IPS DF 6.9 (cell line): ENCODE results near the gene TENT5C.

Source experiments
- DNase-seq: peaks from one replicate; pipeline ENCODE4 v3.0.0-alpha.2; 2013; ENCODE audit warnings: low read depth, low spot score
- H3K27ac ChIP-seq: one replicate; pipeline ENCODE4 v1.5.1; 2013; ENCODE audit warnings: low read length, control low read depth
- H3K27me3 ChIP-seq: 2 replicates; pipeline ENCODE4 v1.6.1; 2013; ENCODE audit warnings: mild to moderate bottlenecking, low read length; ENCODE audit not compliant: control insufficient read depth, insufficient read depth
- H3K36me3 ChIP-seq: 2 replicates; pipeline ENCODE4 v1.6.1; 2013; ENCODE audit warnings: low read length; ENCODE audit not compliant: control insufficient read depth, insufficient read depth
- H3K4me1 ChIP-seq: 2 replicates; pipeline ENCODE4 v1.6.1; 2013; ENCODE audit warnings: low read length; ENCODE audit not compliant: control insufficient read depth, insufficient read depth
- H3K4me3 ChIP-seq: 2 replicates; pipeline ENCODE4 v1.5.1; 2013; ENCODE audit warnings: mild to moderate bottlenecking, low read length
- H3K9me3 ChIP-seq: 2 replicates; pipeline ENCODE4 v1.6.1; 2013; ENCODE audit warnings: low read length, inconsistent platforms; ENCODE audit not compliant: control insufficient read depth, insufficient read depth
- WGBS: extraction: QIAGEN DNeasy Blood & Tissue Kit; methylation state at CpG from one replicate; pipeline ENCODE4 v1.1.7; 2013; ENCODE audit warnings: mixed read lengths, missing lambda C conversion rate; ENCODE audit not compliant: insufficient read length, insufficient coverage; 5-methylcytosine and 5-hydroxymethylcytosine counted together

Gene TENT5C

DNA sequence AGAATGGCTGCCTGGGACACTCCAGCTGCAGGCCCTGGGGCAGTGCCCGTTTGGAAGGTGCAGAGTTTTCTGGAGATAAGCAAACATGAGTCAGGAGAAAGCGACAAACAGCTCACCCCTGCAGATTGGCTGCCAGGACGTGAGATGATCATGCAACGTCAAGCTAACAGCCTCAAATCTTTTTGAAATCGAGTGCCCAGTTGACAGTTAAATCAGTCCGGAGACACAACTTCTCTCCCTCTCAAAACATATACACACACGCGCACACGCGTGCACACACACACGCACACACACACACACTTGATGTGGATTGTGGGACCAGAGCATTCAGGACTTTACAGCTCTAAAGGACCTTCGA is 49.4 kb downstream of the TENT5C start:
- Histone ChIP-seq H3K36me3 (no peaks in the 10 kb centered on the region), H3K27me3 (no peaks in the 10 kb centered on the region), H3K9me3 (no peaks in the 10 kb centered on the region), H3K4me1 (no peaks in the 10 kb centered on the region), H3K27ac (no peak overlapping the region), H3K4me3 (no peak overlapping the region)
- DNase-seq = no peak
- WGBS = no CpG with 5 or more reads among the region's 12 CpGs

DNA sequence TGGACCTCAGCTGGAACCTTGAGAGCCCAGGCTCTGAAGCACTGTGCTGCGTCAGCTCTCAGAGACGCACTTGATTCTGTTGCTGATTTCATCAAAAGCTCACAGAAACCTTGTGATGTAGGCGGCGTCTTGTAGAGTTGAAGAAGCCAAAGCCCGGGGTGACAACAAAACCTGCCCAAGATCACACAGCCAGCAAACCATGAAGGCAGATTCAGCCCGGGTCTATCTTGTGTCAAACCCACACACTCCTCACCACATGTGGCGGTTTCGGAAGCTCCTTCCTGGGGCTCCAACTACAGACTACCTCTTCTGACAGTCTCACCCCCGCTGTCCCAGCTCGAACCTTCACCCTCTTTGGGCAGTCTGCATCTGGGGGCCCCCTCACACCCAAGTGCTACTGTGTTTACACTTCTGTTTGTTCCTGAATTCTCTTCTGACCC is 50.4 kb downstream of the TENT5C start:
- no peak for DNase-seq
- no peaks in the 10 kb centered on the region for H3K9me3 ChIP-seq
- H3K4me1 ChIP-seq = no peaks in the 10 kb centered on the region

DNA sequence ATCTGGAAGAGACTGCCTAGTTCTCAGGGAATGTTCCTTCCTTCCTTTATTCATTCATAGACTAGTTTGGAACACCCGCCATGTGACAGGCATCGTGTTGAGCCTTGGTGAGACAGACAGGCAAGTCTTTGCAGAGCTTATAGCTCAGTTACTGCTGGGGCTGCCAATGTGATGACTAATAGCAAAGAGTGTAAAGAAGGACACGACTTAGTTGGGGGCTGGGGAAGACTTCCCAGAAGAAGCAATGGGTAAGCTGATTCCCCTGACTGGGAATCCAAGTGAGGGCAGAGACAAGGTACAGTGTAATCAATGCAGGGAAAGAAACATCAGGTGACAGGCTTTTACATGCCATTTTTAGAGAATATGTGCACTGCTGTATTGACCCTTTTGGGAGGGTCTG is 51.2 kb downstream of the TENT5C start:
- Histone ChIP-seq H3K36me3 (no peaks in the 10 kb centered on the region), H3K4me3 (no peak overlapping the region), H3K9me3 (no peaks in the 10 kb centered on the region), H3K4me1 (no peaks in the 10 kb centered on the region), H3K27me3 (no peaks in the 10 kb centered on the region), H3K27ac (no peak overlapping the region)
- no peak for DNase-seq
- WGBS = no CpG with 5 or more reads among the region's 3 CpGs

More for the DNA sequence above, 50.4 kb downstream of the TENT5C start:
- Histone ChIP-seq H3K4me3 (no peak overlapping the region), H3K27me3 (no peaks in the 10 kb centered on the region), H3K36me3 (no peaks in the 10 kb centered on the region), H3K27ac (no peak overlapping the region)
- WGBS = no CpG with 5 or more reads among the region's 10 CpGs

DNA sequence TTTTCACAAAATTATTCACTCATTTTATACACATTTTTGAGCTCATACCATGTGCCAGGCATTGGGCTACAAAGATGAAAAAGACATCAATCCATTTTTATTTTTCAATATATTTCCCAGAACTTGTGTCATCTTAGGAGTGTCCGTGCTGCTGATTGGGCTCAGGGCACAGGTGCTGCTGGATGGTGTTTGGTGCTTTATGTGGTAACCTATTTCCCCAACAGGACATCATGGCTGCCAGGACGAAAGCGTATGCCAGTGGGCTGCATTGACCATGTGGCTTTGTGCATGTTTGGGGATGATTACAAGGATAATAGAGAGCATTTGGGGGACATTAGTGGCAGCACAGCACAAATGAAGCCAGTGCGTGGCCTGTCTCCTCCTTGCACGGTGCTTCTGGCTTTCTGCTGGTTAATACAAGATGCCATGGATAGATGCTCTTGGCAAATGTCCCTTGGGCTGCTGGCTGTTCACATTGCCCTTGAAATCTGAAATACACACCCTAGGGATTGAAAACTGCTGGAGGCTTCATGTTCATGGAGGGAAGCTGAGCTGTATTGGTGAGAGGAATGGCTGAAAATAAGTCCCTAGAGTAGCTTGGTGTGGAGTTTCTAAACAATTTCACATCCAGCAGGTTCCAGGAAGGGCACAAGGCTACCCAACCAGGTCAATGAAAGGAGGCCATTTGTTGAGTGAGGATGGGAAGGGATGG is 52.3 kb downstream of the TENT5C start:
- no peaks in the 10 kb centered on the region for H3K27me3 ChIP-seq
- H3K9me3 ChIP-seq = no peaks in the 10 kb centered on the region
- H3K4me3 ChIP-seq = no peak overlapping the region
- H3K27ac ChIP-seq = no peak overlapping the region
- H3K36me3 ChIP-seq = no peaks in the 10 kb centered on the region
- H3K4me1 ChIP-seq = peaks cover 2% of the 10 kb centered on the region; the same call in 1 of the 2 replicates
- DNase-seq = no peak
- WGBS = no CpG with 5 or more reads among the region's 5 CpGs

DNA sequence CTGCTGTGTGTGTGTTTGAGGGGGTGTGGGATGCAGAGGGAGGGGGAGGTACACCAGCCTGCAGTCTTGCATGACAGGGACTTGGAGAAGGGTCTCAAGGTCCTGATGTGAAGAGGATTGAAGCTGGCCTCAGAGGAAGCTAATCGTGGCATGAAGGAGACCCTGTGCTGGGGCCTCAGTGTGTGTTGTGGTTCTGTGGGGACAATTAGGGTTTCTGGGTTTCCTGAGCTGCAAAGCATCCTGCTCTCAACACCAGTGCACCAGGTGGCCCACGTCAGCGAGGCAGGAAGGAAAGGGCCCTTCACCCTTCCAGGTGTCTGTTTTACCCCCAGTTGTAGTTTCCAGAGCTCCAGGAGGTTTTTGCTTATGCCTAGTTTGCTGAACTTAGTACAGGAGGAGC is 52.8 kb downstream of the TENT5C start:
- no CpG with 5 or more reads among the region's 3 CpGs for WGBS
- no peaks in the 10 kb centered on the region for H3K9me3 ChIP-seq
- no peak overlapping the region for H3K27ac ChIP-seq
- DNase-seq = no peak
- no peak overlapping the region for H3K4me3 ChIP-seq
- H3K4me1 ChIP-seq = peaks cover 2% of the 10 kb centered on the region; the same call in 1 of the 2 replicates
- H3K27me3 ChIP-seq = no peaks in the 10 kb centered on the region
- H3K36me3 ChIP-seq = no peaks in the 10 kb centered on the region

DNA sequence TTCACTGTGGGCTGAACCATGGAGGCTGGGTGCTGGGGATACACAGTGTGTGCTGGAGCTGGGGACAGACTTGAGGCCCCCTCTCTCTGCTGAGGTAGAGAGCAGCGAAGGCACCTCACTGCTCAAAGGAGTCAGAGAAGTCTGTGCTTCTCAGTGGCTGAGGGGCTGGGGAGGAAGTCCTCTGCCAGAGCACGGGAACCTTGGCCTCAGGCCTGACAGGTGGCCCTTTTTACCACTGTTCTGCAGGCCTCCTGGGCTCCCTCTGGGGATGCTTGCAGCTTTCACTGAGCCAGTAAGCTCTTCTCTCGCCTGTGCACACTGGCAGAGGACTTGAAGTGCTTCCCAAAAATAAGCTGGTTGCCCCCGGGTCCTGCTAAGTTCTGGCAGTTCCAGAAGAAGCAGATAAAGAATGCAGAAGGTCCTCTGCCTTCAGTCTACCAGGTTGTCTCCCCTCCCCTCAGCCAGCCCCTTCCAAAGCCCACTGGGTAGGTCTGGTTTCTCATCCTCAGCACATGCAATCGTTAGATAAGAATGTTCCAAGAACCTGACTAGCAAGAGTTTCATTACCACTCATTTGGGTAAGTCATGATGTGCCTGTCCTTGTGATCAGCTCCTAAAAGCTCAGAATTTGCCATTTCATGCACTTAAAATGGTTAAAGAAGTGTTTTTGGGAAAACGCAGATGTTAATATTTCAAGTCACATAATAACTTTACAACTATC is 53.9 kb downstream of the TENT5C start:
- no peak overlapping the region for H3K4me3 ChIP-seq
- no peaks in the 10 kb centered on the region for H3K27me3 ChIP-seq
- no peaks in the 10 kb centered on the region for H3K36me3 ChIP-seq
- no CpG with 5 or more reads among the region's 6 CpGs for WGBS
- no peak overlapping the region for H3K27ac ChIP-seq
- no peak for DNase-seq
- no peaks in the 10 kb centered on the region for H3K9me3 ChIP-seq
- H3K4me1 ChIP-seq = peaks cover 2% of the 10 kb centered on the region; the same call in 1 of the 2 replicates

DNA sequence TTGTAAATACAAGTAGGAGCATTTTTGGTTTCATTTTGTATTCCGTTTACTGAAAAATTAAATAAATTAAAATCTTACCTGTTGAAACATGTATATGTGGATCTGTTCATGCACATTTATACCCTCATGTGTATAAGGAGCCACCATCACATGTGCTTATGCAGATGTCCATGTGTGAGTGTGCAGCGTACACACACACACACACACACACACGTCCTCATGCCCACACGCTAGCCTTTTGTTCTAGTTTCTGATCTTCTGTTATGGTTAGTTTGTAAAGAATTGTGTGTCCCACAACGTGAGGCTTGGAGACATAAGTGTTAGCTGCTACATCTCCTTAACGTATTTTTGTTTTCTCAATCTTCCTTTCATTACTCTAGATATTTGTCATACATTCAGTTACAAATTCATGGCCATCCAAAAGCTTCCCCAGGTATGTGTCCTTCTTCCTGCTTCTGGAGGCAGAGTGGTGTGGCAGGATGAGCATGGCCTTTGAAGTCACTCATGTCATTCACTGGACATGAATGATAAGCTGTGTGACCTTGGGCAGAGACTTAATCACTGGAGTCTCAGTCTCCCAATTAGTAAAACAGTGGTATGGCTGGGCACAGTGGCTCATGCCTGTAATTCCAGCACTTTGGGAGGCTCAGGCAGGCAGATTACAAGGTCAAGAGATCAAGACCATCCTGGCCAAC is 54.6 kb downstream of the TENT5C start:
- no CpG with 5 or more reads among the region's 6 CpGs for WGBS
- H3K4me1 ChIP-seq = peaks cover 2% of the 10 kb centered on the region; the same call in 1 of the 2 replicates
- no peak overlapping the region for H3K27ac ChIP-seq
- H3K36me3 ChIP-seq = no peaks in the 10 kb centered on the region
- no peaks in the 10 kb centered on the region for H3K27me3 ChIP-seq
- H3K9me3 ChIP-seq = no peaks in the 10 kb centered on the region
- no peak for DNase-seq
- no peak overlapping the region for H3K4me3 ChIP-seq

DNA sequence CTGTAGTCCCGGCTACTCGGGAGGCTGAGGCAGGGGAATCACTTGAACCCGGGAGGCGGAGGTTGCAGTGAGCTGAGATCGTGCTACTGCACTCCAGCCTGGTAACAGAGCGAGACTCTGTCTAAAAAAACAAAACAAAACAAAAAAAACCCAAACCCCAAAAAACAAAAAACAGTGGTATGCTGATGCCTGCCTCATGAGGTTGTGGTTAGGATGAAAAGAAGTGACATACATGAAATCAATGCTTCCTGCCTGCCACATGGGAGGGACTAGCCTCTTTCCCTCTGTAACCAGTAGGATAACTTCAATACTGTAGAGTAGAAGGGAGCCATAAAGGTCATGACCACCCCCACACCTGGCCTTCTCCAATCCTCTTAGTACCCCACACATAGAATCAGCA is 55.2 kb downstream of the TENT5C start:
- no peak overlapping the region for H3K4me3 ChIP-seq
- no peak overlapping the region for H3K27ac ChIP-seq
- H3K9me3 ChIP-seq = no peaks in the 10 kb centered on the region
- H3K4me1 ChIP-seq = peaks cover 2% of the 10 kb centered on the region; the same call in 1 of the 2 replicates
- WGBS = no CpG with 5 or more reads among the region's 6 CpGs
- no peaks in the 10 kb centered on the region for H3K36me3 ChIP-seq
- no peaks in the 10 kb centered on the region for H3K27me3 ChIP-seq
- DNase-seq = no peak

DNA sequence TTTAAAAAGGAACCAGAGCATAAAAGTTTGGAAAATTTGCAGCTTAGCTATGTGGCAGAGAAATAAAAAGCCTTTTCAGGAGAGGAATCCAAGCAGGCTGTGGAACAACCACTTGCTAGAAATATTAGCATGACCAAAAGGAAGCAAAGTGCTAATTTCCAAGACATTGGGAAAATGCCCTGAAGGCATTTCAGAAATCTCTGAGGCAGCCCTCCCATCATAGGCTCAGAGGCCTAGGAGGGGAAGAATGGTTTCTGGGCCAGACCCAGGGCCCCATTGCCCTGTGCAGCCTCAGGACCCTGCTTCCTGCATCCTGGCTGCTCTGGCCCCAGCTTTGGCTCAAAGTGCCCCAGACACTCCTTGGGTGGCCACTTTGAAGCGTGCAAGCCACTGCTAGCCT is 56.8 kb downstream of the TENT5C start:
- Histone ChIP-seq H3K27ac (no peak overlapping the region), H3K4me1 (peaks cover 2% of the 10 kb centered on the region; the same call in 1 of the 2 replicates), H3K27me3 (no peaks in the 10 kb centered on the region), H3K9me3 (no peaks in the 10 kb centered on the region), H3K36me3 (no peaks in the 10 kb centered on the region), H3K4me3 (no peak overlapping the region)
- no CpG with 5 or more reads among the region's 1 CpG for WGBS
- no peak for DNase-seq

DNA sequence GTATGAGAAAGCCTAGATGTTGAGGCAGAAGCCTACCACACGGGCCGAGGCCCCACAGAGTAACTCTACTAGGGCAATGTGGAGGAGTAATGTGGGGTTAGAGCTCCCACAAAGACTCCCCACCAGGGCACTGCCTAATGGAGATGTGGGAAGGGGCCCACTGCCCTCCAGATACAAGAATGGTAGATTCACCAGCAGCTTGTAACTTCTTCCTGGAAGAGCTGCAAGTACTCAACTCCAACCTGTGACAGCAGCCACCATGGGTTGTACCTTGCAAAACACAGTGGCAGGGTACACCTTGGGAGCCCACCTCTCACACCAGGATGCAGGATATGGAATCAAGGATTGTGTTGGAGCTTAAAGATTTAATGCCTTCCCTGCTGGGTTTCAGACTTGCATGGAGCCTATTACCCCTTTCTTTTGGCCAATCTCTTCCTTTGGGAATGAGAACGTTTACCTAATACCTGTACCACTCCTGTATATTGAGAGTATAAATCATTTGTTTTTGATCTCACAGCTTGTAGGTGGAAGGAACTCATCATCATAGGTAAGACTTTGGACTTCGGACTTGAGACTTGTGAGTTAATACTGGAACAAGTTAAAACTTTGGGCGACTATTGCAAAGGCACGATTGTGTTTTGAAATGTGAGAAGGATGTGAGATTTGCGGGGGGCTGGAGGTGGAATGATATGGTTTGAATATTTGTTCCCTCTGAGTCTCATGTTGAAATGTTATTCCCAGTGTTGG is 57.5 kb downstream of the TENT5C start:
- H3K4me3 ChIP-seq = no peak overlapping the region
- H3K9me3 ChIP-seq = no peaks in the 10 kb centered on the region
- no CpG with 5 or more reads among the region's 7 CpGs for WGBS
- no peaks in the 10 kb centered on the region for H3K36me3 ChIP-seq
- peaks cover 2% of the 10 kb centered on the region; the same call in 1 of the 2 replicates for H3K4me1 ChIP-seq
- DNase-seq = no peak
- H3K27me3 ChIP-seq = no peaks in the 10 kb centered on the region
- no peak overlapping the region for H3K27ac ChIP-seq
